Stimulated activated CD4-positive, alpha-beta T cell treated with anti-CD3 and anti-CD28 coated beads, Interleukin-1b, Interleukin-23, amount 100 ng/mL, for 1 hour (primary cell): ENCODE measurements around the gene SREBF1.

ENCODE experiments used
- DNase-seq, 2 donors: peaks; one replicate each; pipeline ENCODE4 v3.0.0-alpha.2; 2020; ENCODE audit warnings: low read depth in 2 of 2

Gene SREBF1

GRCh38 chr17:17795946-17796786 is 40.6 kb downstream of the SREBF1 start:
- no peak for DNase-seq

GRCh38 chr17:17795296-17795695 is 41.5 kb downstream of the SREBF1 start:
- no peak for DNase-seq

DNA sequence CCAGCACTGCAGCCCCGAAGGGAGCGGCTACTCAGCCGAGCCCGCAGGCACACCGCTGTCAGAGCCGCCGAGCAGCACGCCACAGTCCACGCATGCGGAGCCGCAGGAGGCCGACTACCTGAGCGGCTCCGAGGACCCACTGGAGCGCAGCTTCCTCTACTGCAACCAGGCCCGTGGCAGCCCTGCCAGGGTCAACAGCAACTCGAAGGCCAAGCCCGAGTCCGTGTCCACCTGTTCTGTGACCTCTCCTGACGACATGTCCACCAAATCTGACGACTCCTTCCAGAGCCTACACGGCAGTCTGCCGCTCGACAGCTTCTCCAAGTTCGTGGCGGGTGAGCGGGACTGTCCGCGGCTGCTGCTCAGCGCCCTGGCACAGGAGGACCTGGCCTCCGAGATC is 42.4 kb downstream of the SREBF1 start:
- no peak for DNase-seq

DNA sequence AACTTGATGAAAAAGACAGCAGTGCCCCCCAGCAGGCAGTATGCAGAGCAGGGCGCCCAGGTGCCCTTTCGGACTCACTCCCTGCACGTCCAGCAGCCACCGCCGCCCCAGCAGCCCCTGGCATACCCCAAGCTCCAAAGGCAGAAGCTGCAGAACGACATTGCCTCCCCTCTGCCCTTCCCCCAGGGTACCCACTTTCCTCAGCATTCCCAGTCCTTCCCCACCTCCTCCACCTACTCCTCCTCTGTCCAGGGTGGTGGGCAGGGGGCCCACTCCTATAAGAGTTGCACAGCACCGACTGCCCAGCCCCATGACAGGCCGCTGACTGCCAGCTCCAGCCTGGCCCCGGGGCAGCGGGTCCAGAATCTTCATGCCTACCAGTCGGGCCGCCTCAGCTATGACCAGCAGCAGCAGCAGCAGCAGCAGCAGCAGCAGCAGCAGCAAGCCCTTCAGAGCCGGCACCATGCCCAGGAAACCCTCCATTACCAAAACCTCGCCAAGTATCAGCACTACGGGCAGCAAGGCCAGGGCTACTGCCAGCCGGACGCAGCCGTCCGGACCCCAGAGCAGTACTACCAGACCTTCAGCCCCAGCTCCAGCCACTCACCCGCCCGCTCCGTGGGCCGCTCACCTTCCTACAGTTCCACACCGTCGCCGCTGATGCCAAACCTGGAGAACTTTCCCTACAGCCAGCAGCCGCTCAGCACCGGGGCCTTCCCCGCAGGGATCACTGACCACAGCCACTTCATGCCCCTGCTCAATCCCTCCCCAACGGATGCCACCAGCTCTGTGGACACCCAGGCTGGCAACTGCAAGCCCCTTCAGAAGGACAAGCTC is 43.2 kb downstream of the SREBF1 start:
- no peak for DNase-seq

- DNase-seq, result no peak
Observed at GRCh38 chr17:17792551-17793377, 44.0 kb downstream of the SREBF1 start.

DNA sequence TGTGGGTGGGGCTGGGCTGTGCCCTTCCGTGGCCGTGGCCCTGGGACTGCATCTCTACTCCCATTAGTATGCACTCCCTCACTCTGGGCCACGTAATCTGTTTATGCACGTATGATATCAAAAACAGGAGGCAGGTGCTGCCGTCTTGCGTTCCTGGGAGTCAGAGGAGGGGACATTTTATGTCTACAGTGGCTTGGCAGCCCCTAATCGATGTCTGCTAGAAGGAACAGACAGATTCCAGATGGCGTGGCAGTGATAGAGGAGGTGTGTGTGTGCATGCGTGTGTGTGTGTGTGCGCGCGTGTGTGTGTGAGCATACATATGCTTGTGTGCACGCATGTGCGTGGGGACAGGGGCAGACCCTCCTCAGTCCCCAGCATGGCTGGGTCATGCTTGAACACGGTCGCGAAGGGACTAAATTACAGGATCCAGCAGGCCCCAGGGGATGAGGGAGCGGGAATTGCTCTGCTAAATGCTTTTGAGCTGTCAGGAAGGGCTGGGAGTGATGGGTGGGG is 44.7 kb downstream of the SREBF1 start:
- DNase-seq, result no peak

DNA sequence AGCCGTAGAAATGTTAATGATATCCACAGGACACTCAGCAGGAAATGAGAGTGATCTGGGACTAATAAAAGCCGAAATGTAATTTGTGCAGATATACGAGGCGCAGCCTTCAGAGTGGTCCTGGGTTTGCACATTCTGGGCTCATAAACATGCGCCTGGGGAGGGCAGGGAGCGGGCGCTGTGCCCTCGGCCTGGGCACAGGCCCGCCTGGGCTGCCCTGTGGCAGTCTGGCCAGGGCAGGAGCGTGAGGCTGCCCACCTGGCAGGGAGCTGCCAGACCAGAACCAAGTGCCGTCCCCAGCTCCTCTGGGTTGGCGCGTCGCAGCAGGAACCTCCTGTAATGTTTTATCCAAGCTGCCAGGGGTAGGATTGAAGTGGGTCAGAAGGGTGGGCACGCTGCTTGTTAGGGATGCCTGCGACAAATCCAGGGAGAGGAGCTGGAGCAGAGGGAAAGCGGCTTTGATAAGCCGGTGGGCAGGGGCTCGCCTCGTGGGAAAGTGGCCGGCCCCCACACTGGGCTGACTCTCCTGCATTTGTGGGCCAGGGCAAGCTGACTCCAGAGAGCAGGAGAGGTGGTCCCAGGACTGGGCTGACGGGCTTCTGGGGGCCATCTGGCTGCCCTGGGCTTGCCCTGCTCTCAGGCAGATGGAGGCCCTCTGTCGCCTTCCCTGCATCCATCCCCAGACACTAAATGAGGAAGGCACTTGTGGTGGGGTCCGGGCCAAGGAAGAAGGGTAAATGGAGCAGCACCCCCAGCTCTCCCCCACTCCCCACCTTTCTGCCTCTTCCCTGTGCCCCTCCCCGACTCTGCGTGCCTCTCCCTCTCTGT is 45.9 kb downstream of the SREBF1 start:
- no peak for DNase-seq

DNA sequence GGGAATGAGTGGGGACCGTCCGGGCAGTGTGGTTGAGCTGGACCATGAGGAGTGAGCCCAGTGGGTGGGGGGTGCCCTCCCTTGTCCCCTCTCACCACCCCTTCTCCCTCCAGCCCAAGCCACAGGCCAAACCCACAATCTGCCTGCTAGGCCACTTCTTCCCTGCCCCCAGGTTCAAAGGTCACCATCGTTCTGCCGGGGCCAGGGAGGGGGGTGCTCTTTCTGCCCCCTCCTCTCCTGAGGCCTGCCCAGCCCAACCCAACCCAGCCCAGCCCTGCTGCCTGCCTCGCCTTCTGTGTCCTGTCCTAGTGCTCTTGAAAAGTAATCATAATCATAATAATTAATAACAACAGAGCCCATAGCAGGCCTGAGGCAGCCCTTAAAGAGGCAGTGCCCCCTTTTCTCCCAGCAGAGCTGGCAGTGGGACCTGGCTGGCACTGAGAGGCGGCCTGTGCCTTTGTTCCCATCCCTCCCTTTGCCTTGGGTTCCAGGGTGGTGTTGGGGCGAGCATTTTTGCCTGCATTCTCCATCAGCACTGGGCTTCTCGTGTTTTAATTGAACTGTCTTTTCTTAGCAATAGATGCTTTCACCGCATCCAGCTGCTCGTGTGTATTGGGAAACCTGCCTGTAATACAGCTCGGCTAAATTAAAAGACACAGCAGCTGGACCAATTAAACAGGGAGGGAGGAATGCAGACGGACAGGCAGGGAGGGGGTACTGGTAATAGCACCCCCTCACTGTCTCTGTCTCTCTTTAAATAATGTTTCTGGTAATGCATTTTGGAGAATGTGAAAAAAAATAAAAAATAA is 46.8 kb downstream of the SREBF1 start:
- no peak for DNase-seq

DNA sequence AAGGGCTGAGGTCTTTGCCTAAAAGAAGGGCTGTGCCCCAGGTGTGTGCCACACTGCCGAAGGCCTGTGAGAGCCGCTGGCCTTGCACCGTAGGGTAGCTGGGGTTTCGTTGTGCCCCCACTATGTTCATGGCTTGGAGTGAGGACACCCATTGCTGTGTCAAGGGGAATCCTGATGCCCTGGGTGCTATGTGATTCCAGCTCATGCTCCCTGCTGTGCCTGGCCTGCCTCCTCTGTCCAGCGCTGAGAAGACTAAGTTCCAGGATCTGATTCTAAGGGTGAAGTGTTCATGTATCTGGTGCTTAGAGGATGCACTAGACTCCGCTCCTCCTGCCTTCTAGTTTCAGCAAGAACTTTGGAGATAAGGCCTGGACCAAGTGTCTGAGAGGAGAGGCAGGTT is 47.4 kb downstream of the SREBF1 start:
- DNase-seq, result no peak

- DNase-seq, result no peak
Observed at GRCh38 chr17:17788967-17789366, 47.8 kb downstream of the SREBF1 start.

DNA sequence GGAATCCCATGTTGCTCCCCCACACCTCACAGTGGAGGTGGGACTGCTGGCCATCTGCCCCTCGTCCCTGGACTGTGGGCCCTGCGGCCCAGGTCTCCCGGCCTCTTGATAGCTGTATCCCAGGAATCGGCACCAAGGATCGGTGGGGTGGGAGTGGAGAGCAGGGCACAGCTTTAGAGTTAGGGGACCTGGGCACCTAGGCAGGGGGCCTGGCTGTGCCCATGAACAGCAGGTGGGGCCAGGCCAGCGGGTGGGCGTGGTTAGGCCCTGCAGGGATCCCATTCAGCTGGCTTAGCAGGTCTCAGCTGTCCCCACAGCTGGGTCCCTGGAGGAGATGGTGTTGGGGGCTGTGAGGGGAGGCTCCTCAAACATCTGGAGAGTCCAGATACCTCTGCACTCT is 49.2 kb downstream of the SREBF1 start:
- DNase-seq, result no peak

DNA sequence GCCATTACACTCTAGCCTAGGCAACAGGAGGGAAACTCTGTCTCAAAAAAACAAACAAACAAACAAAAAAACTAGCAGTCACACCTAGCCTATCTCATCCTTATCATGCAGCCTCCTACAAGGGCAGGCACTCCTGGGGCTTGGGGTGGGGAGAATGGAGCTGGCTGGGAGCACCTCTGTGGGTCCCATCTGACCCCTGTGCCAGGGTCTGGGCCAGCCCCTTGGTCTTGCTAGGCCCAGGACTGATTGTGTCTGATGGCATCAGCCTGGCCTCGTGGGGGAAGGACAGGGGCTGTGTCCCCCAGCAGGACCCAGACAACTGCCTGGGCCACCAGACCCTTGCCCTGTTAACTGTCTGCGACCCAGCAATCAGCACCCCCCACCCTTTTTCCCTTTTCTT is 49.8 kb downstream of the SREBF1 start:
- DNase-seq, result no peak

DNA sequence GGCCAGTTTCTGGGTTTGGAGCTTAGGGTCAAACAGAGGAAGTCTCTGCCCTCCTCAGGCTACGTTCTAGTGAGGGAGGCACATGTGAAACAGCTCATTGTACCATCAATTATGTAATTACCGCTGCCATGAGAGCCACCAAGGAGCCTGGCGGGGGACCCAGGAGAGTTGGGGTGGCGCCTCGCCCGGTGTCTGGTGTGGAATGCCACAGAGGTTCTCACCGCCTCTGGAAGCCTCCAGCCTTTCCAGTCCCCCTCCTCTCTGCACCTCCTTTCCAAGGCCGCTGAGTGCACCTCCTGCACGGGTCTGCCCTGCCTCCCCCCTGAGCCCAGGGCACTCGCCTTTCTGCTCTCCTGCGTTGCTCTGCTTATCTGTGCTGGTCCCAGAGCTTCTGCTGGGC is 51.4 kb downstream of the SREBF1 start:
- DNase-seq, result no peak

DNA sequence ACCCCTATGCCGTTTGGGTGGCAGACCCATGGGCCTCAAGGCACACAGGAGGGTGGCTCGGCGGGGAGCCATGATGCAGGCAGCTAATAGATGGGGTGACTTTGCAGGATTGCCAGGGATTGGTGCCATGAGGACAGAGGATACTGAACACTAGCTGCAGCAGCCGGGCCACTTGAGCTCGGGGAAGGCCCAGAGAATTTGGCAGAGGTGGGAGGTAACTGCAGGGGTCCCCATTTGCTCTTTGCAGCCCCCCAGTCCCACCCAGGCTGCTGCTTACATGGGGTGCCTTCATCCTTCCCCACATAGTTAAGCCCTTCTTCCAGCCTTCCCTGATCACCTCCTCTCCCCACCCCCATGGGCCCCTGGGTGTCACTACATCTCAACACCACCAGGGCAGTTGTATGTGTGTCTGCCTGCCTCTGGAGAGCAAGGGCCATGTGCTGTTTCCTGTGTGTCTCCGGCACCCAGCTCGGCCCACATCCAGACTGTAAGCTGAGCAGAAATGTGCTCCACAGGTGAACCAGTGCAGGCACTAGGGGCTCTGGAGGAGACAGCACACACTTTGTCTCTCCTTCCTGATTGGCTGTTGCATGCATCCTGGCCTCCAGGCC is 52.0 kb downstream of the SREBF1 start:
- no peak for DNase-seq

DNA sequence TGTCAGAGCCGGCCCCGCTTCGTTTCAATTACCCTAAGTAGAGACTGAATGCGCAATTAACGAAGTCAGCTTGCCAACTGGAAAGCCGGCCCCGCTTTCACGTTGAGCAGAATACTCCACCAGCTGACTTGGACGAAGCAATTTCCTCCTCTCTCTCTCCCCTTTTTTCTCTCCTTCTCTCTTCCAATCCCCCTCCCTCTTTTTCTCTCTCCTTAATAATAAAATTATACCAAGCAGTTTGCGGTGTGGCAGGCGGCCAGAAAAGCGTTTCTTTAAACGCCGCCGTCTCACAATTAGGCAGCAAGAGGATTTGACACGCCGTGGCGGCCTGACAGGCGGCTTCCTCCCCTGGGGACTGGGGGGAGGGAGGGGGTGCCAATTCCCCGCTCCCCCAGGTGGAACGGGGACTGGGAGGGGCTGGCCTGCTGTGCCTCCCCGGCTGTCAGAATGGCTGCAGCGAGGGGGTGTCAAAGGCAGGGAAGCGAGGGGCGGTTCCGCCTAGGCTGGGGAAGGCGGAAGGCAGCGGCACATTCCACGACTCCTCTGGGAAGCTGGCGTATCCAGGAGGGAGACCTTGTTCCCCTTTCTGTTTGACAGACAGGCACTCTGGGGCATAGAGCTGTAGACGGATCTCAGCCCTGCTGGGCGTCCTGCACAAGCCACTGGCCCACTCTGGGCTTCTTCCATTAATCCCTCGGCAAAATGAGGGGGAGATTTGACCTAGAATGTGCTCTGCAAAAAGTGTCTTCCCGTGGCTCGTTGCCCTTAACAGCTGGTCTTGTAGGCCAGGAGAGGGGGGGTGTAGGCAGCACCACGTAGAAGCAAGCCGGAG is 52.7 kb downstream of the SREBF1 start:
- DNase-seq, result no peak

DNA sequence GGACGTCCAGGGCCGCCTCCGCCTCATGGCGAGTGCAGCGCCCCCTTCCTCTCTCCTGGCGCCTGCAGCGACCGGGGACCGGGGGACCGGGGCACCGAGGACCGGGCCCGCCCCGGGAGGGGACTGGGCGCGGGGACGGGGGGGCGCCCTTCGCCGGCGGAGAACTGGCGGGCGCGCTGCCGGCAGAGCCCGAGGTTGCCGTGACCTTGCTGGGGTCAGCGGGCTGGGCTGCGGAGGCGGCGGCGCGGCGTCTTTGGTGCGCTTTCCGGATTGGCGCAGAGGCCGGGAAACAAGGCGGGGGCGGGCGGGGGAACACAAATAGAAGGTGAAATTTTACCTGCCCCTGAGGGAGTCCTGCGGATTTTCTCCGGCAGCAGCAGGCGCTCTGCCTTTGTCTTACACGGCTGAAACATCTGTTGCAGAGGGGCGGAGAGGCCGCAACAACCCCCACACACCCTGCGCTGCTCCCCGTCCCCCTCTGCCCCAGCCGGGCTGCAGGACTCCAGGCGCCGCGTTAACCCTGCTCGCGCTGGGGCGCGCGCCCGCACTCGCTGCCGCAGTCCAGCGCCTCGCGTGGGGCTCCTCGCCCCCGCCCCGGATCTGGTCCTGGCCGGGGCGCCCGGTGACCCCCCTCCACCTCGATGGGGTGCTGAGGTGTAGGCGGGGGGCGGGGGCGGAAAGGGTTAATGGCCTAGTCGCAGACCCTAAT is 53.5 kb downstream of the SREBF1 start:
- no peak for DNase-seq

DNA sequence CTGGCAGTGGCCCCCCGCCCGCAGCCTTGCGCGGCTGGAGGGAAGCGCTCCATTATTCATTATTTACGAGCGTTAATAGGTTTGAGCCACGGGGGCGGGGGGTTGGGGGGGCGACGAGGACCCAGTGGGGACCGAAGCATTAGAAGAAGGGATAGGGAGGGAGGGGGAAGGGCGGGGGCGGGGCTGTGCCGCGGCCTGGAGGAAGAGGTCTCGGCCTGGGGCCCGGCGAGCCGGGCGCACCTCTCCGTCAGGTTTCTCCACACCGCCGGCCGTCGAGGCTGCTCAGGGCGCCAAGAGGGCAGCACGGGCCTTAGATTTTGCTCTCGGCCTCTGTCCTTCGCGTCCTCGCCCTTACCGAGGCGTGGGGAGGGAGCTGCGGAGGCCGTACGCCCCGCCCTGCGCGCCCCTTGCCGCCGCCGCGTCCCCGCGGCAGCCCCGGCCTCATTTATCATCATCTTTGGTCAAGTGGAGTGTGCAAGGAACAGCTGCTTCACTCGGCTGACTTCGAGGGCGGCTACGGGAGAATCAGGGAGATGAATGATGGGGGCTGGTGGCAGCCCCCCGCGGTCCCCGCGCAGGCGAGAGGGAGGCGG is 54.2 kb downstream of the SREBF1 start:
- no peak for DNase-seq
